H4 (cell line): Measurements from ENCODE around the gene TIAM2. TPM values are rescaled to one million over a fixed set of nuclear protein-coding genes. Genes with fewer than 3 reads are reported as not detected.
"Not testable (repeated sequence)": the region's sequence is repeated elsewhere in the genome, so short reads cannot be mapped to it uniquely, and the experiment has no call there.

Experiments used
- DNase-seq: peaks from one replicate; pipeline ENCODE4 v3.0.0-alpha.2; 2015; ENCODE audit warnings: low spot score
- total RNA-seq: library from RNA; depleted of rRNA; stranded (reverse); fragments of >200 nt; shearing (Covaris generic); gene quantifications from 2 replicates; pipeline ENCODE4 v1.2.3, GENCODE V29; 2014

The TIAM2 gene
- total RNA-seq, 1 experiment from 2014 or later = 5.7 TPM

DNA sequence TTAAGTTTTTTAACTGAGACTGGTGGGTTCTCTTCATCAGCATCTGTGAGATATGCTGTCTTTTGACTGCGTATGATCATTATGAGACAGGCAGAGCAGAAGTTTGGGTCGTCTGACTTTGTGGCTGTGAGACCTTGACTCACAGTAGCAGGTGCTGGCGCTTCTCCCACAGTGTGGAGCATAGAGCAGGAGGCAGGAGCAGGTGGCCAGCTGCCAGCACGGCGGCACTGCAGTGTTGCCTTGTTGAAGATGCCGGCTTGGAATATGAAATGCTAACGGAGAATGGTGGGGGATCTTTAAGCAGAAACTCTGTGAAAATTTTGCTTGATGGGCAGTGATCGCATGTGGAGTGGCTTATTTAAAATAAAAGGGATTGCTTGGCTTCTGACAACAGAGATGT is 105.0 kb downstream of the TIAM2 start:
- no peak for DNase-seq

DNA sequence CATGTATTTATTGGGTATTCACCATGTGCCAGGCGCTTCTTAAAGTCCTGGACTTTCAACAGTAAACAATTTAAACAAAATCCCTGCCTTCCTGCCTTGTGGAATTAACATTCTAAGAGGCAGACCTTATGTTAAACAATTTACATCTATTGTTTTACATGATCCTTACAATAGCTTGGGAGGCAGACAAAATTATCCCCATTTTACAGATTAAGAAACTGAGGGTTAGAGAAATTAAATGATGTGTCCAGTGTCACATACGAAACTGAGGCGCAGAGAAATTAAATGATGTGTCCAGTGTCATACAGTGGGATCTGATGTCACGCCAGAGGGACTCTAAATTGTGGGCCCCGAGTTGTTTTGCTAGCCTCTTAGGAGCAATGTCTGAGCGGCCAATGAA is 105.5 kb downstream of the TIAM2 start:
- no peak for DNase-seq

- DNase-seq = not testable (repeated sequence)
Observed at GRCh38 chr6:155103083-155103645, 108.0 kb downstream of the TIAM2 start.

- DNase-seq = no peak
Observed at GRCh38 chr6:155103816-155104366, 108.8 kb downstream of the TIAM2 start.

- no peak for DNase-seq
Observed at GRCh38 chr6:155106456-155107115, 111.5 kb downstream of the TIAM2 start.

DNA sequence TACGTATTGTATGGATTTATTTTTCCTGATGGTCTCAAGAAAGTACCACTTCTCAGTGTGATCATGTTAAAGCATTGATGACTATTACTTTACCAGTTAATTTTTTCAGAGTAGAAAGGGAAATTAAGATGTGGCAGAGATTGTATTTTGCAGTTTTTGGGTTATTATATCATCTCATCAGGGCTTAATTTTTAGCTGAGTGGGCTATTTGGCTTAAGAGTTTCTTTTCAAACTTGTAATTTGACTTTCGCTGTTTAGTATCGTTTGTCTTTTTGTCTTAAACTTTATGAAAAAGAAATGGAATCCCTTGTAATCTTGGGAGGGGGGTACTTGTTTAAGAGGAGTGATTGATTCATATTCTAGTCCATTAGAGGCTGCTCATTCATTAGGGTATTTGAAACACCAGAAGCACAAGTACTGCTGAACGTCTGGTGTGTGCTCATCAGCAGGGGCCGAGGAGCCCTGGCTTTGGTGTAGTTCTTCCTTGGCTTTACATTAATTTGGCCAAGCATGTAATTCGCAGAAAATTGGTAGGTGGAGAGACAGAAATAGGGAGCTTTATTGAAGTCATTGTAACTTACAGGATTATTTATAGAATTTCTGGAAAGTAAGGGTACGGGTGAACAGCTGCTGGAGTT is 112.4 kb downstream of the TIAM2 start:
- no peak for DNase-seq

DNA sequence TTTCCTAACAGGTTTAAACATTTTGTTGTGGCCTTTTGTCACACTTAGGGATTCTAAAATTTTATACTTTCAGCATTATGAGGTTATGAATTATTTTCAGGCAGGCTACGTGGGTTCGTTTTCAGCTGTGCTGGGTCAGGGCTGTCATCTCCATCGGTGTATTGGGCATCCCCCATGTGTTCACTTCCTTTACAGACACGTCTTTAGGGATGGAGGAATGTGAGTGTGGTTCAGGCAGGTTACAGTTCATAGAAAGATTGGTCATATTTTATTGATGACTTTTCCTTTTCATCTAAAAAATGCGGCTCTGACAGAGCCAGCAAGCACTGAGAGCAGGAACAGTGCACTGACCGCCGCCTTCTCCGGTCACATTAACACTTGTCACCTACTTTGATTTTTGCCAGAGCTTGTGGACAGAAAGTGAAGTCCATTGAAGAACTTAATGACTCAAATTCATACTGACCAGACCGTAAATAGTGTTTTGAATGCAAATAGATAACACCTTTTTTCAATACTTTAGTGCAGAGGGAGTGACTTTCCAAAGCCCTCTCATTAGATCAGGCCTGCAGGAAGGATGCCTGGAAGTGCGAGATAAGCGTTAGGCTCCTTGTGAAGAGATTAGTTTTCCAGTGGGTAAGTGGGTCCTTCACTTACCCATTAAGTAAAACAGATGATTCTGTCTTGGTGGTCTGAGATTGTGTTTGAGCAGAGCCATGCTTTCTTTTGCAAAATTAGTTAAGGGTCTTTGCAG is 113.1 kb downstream of the TIAM2 start:
- no peak for DNase-seq

- no peak for DNase-seq
Observed at GRCh38 chr6:155110721-155111120, 115.6 kb downstream of the TIAM2 start.

GRCh38 chr6:155112757-155113156 is 117.6 kb downstream of the TIAM2 start:
- no peak for DNase-seq

DNA sequence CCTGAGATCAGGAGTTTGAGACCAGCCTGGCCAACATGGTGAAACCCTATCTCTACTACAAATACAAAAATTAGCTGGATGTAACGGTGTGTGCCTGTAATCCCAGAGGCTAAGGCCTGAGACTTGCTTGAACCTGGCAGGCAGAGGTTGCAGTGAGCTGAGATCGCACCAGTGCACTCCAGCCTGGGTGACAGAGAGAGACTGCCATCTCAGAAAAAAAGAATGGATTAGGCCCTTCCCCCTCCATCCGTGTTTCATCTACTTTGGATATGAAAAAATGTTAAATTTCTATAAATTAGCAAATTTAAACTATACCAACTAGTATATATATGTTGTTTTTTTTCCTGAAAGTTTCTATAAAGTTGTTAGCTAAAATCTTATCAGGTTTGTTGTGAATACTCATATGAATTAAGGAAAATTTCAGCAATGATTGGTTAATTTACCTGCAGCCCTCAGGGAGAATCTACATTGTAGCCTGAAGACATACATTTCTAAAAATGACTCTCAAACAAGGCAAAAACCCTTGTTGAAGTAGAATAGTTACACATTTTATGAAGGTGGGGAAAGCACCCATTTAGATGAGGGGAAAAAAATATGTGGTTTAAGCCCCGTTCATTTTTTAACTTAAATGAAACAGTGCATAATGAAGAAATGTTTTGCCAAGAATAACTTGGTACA is 120.9 kb downstream of the TIAM2 start:
- no peak for DNase-seq

DNA sequence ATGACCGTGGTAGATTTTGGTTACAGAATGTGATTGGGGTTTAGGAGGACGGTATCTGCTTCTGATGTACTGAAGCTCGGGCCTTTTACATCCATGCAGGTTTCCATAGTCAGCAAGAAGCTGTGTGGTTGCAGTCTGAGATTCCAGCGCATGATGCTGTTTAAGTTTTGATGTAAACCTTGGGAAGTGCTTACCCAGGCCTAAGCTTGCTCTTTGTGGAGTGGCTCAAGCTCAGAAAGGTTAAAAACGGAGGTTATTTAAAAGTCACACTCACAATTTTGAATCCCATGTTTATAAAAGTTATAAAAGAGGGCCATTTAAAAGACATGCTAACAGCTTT is 121.4 kb downstream of the TIAM2 start:
- no peak for DNase-seq

- peak; percentile 23 for DNase-seq
Observed at GRCh38 chr6:155117256-155117655, 122.1 kb downstream of the TIAM2 start.

GRCh38 chr6:155117785-155118184 is 122.7 kb downstream of the TIAM2 start:
- DNase-seq = no peak

- DNase-seq = not testable (repeated sequence)
Observed at GRCh38 chr6:155119201-155119600, 124.1 kb downstream of the TIAM2 start.

- no peak for DNase-seq
Observed at GRCh38 chr6:155120034-155120433, 124.9 kb downstream of the TIAM2 start.

DNA sequence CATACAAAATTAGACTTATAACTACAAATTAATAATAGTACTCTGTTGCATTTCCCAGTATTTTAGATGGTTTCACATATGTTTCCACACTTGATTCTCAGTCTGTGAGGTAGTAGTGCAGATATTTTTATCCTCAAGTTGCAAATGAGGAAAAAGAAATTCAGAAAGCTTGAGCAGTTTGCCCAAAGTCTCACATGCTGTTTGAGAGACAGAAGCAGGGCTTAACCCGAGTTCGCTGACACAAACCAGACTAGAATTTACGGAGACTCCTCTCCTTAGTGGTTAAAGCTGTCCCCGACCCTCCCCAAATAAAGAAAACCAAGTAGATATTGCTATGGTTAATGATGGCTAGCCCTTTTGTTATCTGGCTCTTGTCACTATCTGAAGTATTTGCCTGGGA is 126.2 kb downstream of the TIAM2 start:
- no peak for DNase-seq

DNA sequence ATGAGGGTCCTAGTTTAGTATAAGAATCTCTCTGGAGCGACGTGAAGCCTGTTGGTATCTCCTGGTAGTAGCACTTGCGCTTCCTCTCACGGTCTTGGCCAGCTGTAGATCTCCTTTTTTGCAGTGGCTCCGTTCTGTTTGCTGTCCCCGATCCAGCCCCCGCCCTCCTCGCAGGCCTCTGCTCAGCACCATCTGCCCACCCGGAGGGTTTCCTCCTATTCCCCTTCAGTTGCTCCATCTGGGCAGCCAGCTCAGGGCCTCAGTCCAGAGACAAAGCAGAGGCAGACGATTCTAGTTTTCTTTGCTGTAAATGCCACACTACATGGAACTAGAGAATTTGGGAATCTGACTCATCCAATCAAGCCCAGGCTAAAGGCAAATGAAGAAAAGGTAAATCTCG is 126.6 kb downstream of the TIAM2 start:
- DNase-seq = no peak

DNA sequence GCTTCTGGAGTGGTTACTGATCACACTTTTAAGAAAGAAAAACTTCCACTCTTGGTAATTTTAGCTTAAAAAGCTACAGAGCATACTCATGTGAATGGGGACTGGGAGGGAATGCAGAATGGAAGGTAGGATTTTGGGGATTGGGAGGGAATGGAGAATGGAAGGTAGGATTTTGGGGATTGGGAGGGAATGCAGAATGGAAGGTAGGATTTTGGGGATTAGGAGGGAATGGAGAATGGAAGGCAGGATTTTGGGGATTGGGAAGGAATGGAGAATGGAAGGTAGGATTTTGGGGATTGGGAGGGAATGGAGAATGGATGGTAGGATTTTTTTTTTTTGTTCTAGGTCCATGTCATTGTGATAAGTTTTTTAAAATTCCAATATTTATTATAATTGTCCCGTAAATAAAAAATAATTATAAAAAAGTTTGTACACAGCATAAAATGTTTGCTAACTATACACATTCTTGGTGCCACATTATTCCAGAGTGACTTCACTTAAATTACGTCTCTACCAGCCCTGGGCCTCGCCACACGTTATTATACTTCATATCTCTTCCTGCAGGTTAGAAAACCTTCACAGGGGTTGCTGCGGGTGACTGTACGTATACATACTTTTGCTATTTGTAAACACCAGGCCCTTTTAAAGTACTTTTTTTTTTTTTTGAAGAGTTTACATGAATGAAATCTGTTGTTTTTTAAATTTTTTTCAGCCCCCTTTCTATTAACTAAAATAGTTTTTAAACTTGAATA is 127.3 kb downstream of the TIAM2 start:
- no peak for DNase-seq

GRCh38 chr6:155123520-155123919 is 128.4 kb downstream of the TIAM2 start:
- no peak for DNase-seq

DNA sequence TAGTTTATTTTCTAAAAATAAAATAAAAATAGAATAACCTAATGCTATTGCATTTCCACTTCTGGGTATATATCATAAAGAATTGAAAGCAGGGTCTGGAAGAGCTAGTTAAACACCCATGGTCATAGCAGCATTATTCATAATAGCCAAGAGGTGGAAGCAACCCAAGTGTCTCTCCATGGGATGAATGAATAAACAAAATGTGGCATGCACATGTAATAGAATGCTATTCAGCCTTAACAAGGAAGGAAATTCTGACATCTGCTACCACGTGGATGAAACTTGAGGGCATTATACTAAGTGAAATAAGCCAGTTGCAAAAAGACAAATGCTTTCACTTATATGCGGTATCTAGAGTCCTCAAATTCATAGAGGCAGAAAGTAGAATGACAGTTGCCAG is 130.8 kb downstream of the TIAM2 start:
- DNase-seq = no peak
